NCI-H2107 (cell line): Measurements from ENCODE around the gene AHR.

Source experiments
- DNase-seq: peaks from one replicate; lab custom pipeline; 2025; lab: John Stamatoyannopoulos, UW

The AHR gene

GRCh38 chr7:17304926-17305325 lies 6.5 kb downstream of the AHR start:
- DNase-seq, result no peak

- no peak for DNase-seq
These were observed 7.1 kb downstream of the AHR start for GRCh38 chr7:17305387-17306171.

- no peak for DNase-seq
These were observed 8.5 kb downstream of the AHR start for GRCh38 chr7:17307000-17307399.

GRCh38 chr7:17307558-17307957 lies 9.1 kb downstream of the AHR start:
- no peak for DNase-seq

- DNase-seq, result no peak
These were observed 9.7 kb downstream of the AHR start for GRCh38 chr7:17307969-17308648.

GRCh38 chr7:17311194-17311593 lies 12.7 kb downstream of the AHR start:
- no peak for DNase-seq

- no peak for DNase-seq
These were observed 13.5 kb downstream of the AHR start for GRCh38 chr7:17311952-17312351.

- no peak for DNase-seq
These were observed 14.2 kb downstream of the AHR start for GRCh38 chr7:17312641-17313040.

GRCh38 chr7:17313194-17313593 lies 14.7 kb downstream of the AHR start:
- DNase-seq, result no peak

GRCh38 chr7:17315974-17316373 lies 17.5 kb downstream of the AHR start:
- DNase-seq, result no peak

- DNase-seq, result no peak
These were observed 19.7 kb downstream of the AHR start for GRCh38 chr7:17318146-17318545.

- no peak for DNase-seq
These were observed 21.0 kb downstream of the AHR start for GRCh38 chr7:17319164-17320101.

- DNase-seq, result no peak
These were observed 21.6 kb downstream of the AHR start for GRCh38 chr7:17320102-17320497.

GRCh38 chr7:17320657-17321056 lies 22.2 kb downstream of the AHR start:
- no peak for DNase-seq

GRCh38 chr7:17325364-17325763 lies 26.9 kb downstream of the AHR start:
- no peak for DNase-seq

GRCh38 chr7:17326378-17326777 lies 27.9 kb downstream of the AHR start:
- no peak for DNase-seq

- no peak for DNase-seq
These were observed 30.2 kb downstream of the AHR start for GRCh38 chr7:17328641-17329040.

GRCh38 chr7:17329440-17329839 lies 31.0 kb downstream of the AHR start:
- DNase-seq, result no peak

GRCh38 chr7:17331891-17332501 lies 33.5 kb downstream of the AHR start:
- no peak for DNase-seq

- DNase-seq, result no peak
These were observed 34.8 kb downstream of the AHR start for GRCh38 chr7:17333221-17333620.

- DNase-seq, result no peak
These were observed 37.7 kb downstream of the AHR start for GRCh38 chr7:17336168-17336567.

GRCh38 chr7:17339139-17339538 lies 40.7 kb downstream of the AHR start:
- no peak for DNase-seq
